Peyer's patch (tissue), 4 donors: ENCODE results near the gene FAT1. TPM values are rescaled to one million over a fixed set of nuclear protein-coding genes. Genes with fewer than 3 reads are reported as not detected.
"Not testable (repeated sequence)": the region's sequence is repeated elsewhere in the genome, so short reads cannot be mapped to it uniquely, and the experiment has no call there.

Experiments used
- DNase-seq, 3 donors: peaks; one replicate each; pipeline ENCODE4 v3.0.0-alpha.2; 2017 to 2019
- H3K27ac ChIP-seq, 4 donors: fragments of 200-600 bp; sonication (generic); one replicate each; pipeline ENCODE4 v1.5.1; 2016 to 2019
- H3K27me3 ChIP-seq, 2 donors: fragments of 200-600 bp; sonication (generic); one replicate each; pipeline ENCODE4 v1.5.1; 2019
- H3K36me3 ChIP-seq, 3 donors: fragments of 200-600 bp; sonication (generic); one replicate each; pipeline ENCODE4 v1.5.1; 2016 to 2019
- H3K4me1 ChIP-seq, 4 donors: fragments of 200-600 bp; sonication (generic); one replicate each; pipeline ENCODE4 v1.5.1; 2016 to 2019
- H3K4me3 ChIP-seq, 4 donors: fragments of 200-600 bp; sonication (generic); 1 replicate in 3 of 4; 2 replicates in 1 of 4; pipeline ENCODE4 v1.5.1; 2016 to 2019; ENCODE audit warnings: mild to moderate bottlenecking in 1 of 4
- H3K9me3 ChIP-seq, 4 donors: fragments of 200-600 bp; sonication (generic); one replicate each; pipeline ENCODE4 v1.5.1; 2016 to 2019; ENCODE audit warnings: mild to moderate bottlenecking in 1 of 4
- POLR2A ChIP-seq, 2 donors: fragments of 450-650 bp; IDR thresholded peaks; one replicate each; pipeline ENCODE4 v1.5.1; 2017; ENCODE audit warnings: antibody characterized with exemption in 2 of 2, mild to moderate bottlenecking in 2 of 2, moderate library complexity in 2 of 2
- total RNA-seq, 4 donors: library from RNA; depleted of rRNA; stranded (reverse); fragments of >200 nt; gene quantifications; one replicate each; pipeline ENCODE4 v1.1.0, GENCODE V29; 2016
- TF ChIP-seq, protein P1 (sequence below), 6 experiments: fragments of 450-650 bp in 4 of 6; fragments of 200-600 bp in 2 of 6; sonication (generic) in 1 of 6; IDR thresholded peaks; one replicate each; pipeline ENCODE4 v1.5.1; 2017 to 2019; ENCODE audit warnings: antibody characterized with exemption in 6 of 6, mild to moderate bottlenecking in 3 of 6, moderate library complexity in 1 of 6

Gene FAT1
- total RNA-seq, 4 donors from 2014 or later = 88.3 to 580 (median 468) TPM

- H3K4me1 ChIP-seq = peaks cover 0 to 7% (median 0%) of the 10 kb centered on the region in 4 donors
Measured at GRCh38 chr4:186757696-186758355, 34.2 kb upstream of the FAT1 start.

GRCh38 chr4:186756550-186756949 is 32.9 kb upstream of the FAT1 start:
- not testable (repeated sequence) for H3K36me3 ChIP-seq, H3K27me3 ChIP-seq, H3K9me3 ChIP-seq, H3K4me1 ChIP-seq, H3K4me3 ChIP-seq, DNase-seq
- peak overlapping the region in 3 of 4 donors; percentile 33 to 87 (median 80) for H3K27ac ChIP-seq

More at GRCh38 chr4:186757696-186758355, 34.2 kb upstream of the FAT1 start:
- Histone ChIP-seq H3K36me3 (no peaks in the 10 kb centered on the region), H3K9me3 (no peaks in the 10 kb centered on the region), H3K27ac (no peak overlapping the region), H3K27me3 (no peaks in the 10 kb centered on the region), H3K4me3 (no peak overlapping the region)
- no peak for TF ChIP-seq POLR2A (IDR thresholded peaks at IDR 0.05)
- TF ChIP-seq, protein P1, sequence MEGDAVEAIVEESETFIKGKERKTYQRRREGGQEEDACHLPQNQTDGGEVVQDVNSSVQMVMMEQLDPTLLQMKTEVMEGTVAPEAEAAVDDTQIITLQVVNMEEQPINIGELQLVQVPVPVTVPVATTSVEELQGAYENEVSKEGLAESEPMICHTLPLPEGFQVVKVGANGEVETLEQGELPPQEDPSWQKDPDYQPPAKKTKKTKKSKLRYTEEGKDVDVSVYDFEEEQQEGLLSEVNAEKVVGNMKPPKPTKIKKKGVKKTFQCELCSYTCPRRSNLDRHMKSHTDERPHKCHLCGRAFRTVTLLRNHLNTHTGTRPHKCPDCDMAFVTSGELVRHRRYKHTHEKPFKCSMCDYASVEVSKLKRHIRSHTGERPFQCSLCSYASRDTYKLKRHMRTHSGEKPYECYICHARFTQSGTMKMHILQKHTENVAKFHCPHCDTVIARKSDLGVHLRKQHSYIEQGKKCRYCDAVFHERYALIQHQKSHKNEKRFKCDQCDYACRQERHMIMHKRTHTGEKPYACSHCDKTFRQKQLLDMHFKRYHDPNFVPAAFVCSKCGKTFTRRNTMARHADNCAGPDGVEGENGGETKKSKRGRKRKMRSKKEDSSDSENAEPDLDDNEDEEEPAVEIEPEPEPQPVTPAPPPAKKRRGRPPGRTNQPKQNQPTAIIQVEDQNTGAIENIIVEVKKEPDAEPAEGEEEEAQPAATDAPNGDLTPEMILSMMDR (IDR thresholded peaks at IDR 0.05) = no peak
- DNase-seq = no peak

DNA sequence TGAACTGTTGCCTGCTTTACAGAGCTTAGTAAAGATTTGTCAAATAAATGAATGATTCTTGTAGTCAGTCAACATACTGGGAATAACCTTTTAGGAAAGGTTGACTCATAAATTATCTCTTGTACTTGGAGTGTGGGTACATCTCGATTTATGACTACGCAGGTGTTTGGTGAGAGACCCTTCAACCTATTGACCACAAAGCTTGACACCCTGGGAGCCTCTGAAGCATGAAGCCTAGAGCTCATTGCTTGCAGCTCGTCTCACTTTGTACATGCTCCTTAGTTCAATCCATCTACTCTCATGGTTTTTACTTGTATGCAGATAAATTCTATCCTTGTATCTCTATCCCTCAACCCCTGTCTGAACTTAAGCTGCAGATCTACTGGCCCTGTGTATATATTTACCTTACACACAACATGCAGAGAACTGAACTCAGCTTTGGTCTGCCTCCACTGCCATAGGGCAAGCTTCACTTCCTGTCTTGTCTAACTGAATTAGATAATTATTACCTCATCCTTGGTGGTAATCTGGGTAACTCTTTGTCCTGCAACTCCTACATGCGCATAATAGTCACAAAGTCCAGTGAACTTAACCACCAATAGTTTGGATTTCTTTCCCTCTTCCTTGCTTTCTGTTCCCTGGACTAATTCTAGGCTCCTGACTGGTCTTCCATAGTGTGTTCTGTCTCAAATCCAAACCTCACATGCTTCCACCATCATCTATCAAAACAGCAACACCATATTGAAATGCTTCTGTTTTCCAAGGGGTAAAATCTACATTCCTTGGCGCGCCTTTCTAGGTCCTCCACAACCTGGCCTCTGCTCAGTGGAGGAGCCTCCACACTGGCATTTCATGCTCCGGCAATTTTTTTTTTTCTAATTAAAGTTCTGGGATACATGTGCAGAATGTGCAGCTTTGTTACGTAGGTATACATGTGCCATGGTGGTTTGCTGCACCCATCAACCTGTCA is 32.2 kb upstream of the FAT1 start:
- H3K27ac ChIP-seq = peak overlapping the region in 3 of 4 donors; percentile 33 to 87 (median 80)

DNA sequence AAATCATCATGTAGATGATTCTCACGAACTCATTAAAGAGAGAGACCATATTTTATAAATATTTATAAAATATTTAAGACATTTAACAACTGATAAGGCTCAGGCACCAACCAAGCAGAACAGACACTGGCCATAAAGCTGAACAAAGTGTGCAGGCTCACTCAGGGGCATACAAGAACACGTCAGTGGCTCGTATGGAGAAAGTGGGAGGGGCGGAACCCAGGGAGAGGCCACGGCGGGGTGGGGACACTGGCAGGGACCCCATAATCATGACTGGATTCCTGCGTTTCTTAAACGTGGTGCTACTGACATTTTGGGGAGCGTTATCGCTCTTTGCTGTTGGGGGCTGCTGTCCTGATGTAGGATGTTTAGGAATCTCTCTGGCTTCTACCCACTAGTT is 31.3 kb upstream of the FAT1 start:
- peaks cover 0 to 7% (median 0%) of the 10 kb centered on the region in 4 donors for H3K4me1 ChIP-seq
- no peaks in the 10 kb centered on the region for H3K36me3 ChIP-seq
- H3K27ac ChIP-seq = peak overlapping the region in 3 of 4 donors; percentile 33 to 87 (median 80)
- TF ChIP-seq, protein P1 (IDR thresholded peaks at IDR 0.05) = no peak
- TF ChIP-seq POLR2A (IDR thresholded peaks at IDR 0.05) = no peak
- no peak for DNase-seq
- no peak overlapping the region for H3K4me3 ChIP-seq
- no peaks in the 10 kb centered on the region for H3K27me3 ChIP-seq
- no peaks in the 10 kb centered on the region for H3K9me3 ChIP-seq

More for the DNA sequence above, 32.2 kb upstream of the FAT1 start:
- Histone ChIP-seq H3K9me3 (no peaks in the 10 kb centered on the region), H3K36me3 (no peaks in the 10 kb centered on the region), H3K4me1 (peaks cover 0 to 7% (median 0%) of the 10 kb centered on the region in 4 donors), H3K27me3 (no peaks in the 10 kb centered on the region), H3K4me3 (peak overlapping the region in 1 of 4 donors; percentile 5)
- DNase-seq = peak in 1 of 3 donors; percentile 53
- peak; percentile 21 to 49 for TF ChIP-seq POLR2A (IDR thresholded peaks at IDR 0.05)
- TF ChIP-seq, protein P1 (IDR thresholded peaks at IDR 0.05) = no peak

- H3K9me3 ChIP-seq = no peaks in the 10 kb centered on the region
- H3K4me1 ChIP-seq = peaks cover 0 to 7% (median 0%) of the 10 kb centered on the region in 4 donors
- no peaks in the 10 kb centered on the region for H3K36me3 ChIP-seq
- no peaks in the 10 kb centered on the region for H3K27me3 ChIP-seq
- no peak overlapping the region for H3K4me3 ChIP-seq
- DNase-seq = no peak
- no peak overlapping the region for H3K27ac ChIP-seq
- TF ChIP-seq, protein P1 (IDR thresholded peaks at IDR 0.05) = no peak
- no peak for TF ChIP-seq POLR2A (IDR thresholded peaks at IDR 0.05)
Measured at GRCh38 chr4:186752325-186752724, 28.7 kb upstream of the FAT1 start.
